Stimulated activated CD4-positive, alpha-beta T cell treated with anti-CD3 and anti-CD28 coated beads, Interleukin-1b, Interleukin-23, amount 100 ng/mL, for 48 hours (primary cell): ENCODE data around the gene NRCAM.
"Not testable (repeated sequence)": the region's sequence is repeated elsewhere in the genome, so short reads cannot be mapped to it uniquely, and the experiment has no call there.

ENCODE experiments used
- DNase-seq: peaks from one replicate; pipeline ENCODE4 v3.0.0-alpha.2; 2020

NRCAM gene

GRCh38 chr7:108301387-108301786, 154.8 kb downstream of the NRCAM start:
- DNase-seq: no peak

GRCh38 chr7:108299251-108299973, 156.8 kb downstream of the NRCAM start:
- no peak for DNase-seq

GRCh38 chr7:108296911-108297310, 159.3 kb downstream of the NRCAM start:
- no peak for DNase-seq

GRCh38 chr7:108294595-108294994, 161.6 kb downstream of the NRCAM start:
- no peak for DNase-seq

- no peak for DNase-seq
Measured at GRCh38 chr7:108293149-108293612, 163.1 kb downstream of the NRCAM start.

GRCh38 chr7:108292541-108292940, 163.7 kb downstream of the NRCAM start:
- no peak for DNase-seq

- no peak for DNase-seq
Measured at GRCh38 chr7:108291791-108292440, 164.3 kb downstream of the NRCAM start.

GRCh38 chr7:108291152-108291508, 165.1 kb downstream of the NRCAM start:
- DNase-seq: no peak

GRCh38 chr7:108290459-108291151, 165.6 kb downstream of the NRCAM start:
- no peak for DNase-seq

- DNase-seq: no peak
Measured at GRCh38 chr7:108289852-108290251, 166.4 kb downstream of the NRCAM start.

GRCh38 chr7:108287857-108288256, 168.4 kb downstream of the NRCAM start:
- no peak for DNase-seq

- no peak for DNase-seq
Measured at GRCh38 chr7:108286290-108286904, 169.8 kb downstream of the NRCAM start.

GRCh38 chr7:108285778-108286177, 170.5 kb downstream of the NRCAM start:
- no peak for DNase-seq

GRCh38 chr7:108285003-108285368, 171.2 kb downstream of the NRCAM start:
- DNase-seq: no peak

- DNase-seq: peak; percentile 23
Measured at GRCh38 chr7:108284349-108285002, 171.8 kb downstream of the NRCAM start.

- no peak for DNase-seq
Measured at GRCh38 chr7:108283252-108283651, 173.0 kb downstream of the NRCAM start.

- DNase-seq: no peak
Measured at GRCh38 chr7:108282427-108282996, 173.7 kb downstream of the NRCAM start.

- no peak for DNase-seq
Measured at GRCh38 chr7:108280136-108280535, 176.1 kb downstream of the NRCAM start.

GRCh38 chr7:108278776-108279175, 177.5 kb downstream of the NRCAM start:
- DNase-seq: no peak

- no peak for DNase-seq
Measured at GRCh38 chr7:108278281-108278680, 178.0 kb downstream of the NRCAM start.

GRCh38 chr7:108274447-108274846, 181.8 kb downstream of the NRCAM start:
- DNase-seq: not testable (repeated sequence)

- DNase-seq: not testable (repeated sequence)
Measured at GRCh38 chr7:108272891-108273290, 183.3 kb downstream of the NRCAM start.
